K562 (cell line): ENCODE measurements around the gene GALM. TPM values are rescaled to one million over a fixed set of nuclear protein-coding genes. Genes with fewer than 3 reads are reported as not detected.

Experiments
- ATAC-seq: fragments of 200-7000 bp; cut with Tn5 transposase; 3 replicates; pipeline ENCODE4 v1.9.1; 2020; ENCODE audit warnings: moderate library complexity
- BruUV-seq: library from RNA; stranded (reverse); fragments of 400-500 nt; replicated peaks from 2 replicates; lab custom pipeline; 2021; lab: Mats Ljungman, UMichigan
- CTCF ChIA-PET: fragments of 300-600 bp; formaldehyde crosslinking; extraction: SDS; loops from one replicate; lab custom pipeline; 2021; ENCODE audit warnings: low intra/inter-chr PET ratio; lab: Yijun Ruan, JAX
- POLR2A ChIA-PET: fragments of 300-600, 350-650 bp; sonication (Branson Sonifier 250); formaldehyde crosslinking; extraction: SDS; loops from one replicate; lab custom pipeline; 2021; ENCODE audit warnings: antibody characterized with exemption, inconsistent platforms; lab: Yijun Ruan, JAX
- DNase-seq, 4 experiments: peaks; one replicate each; pipeline versions ENCODE4 v3.0.0 to v3.0.0-alpha.2; 2011 to 2018; ENCODE audit warnings: low spot score in 3 of 4, mixed read lengths in 3 of 4; ENCODE audit errors: extremely low read depth in 1 of 4
- FAIRE-seq: peaks from 2 replicates; lab custom pipeline; 2011; peaks lifted over from hg19 to GRCh38; lab: Jason Lieb, UNC
- H2AFZ ChIP-seq: 2 replicates; pipeline ENCODE4 v1.6.0; 2011; ENCODE audit warnings: low read depth, low read length, control low read depth, inconsistent platforms
- H3K27ac ChIP-seq: fragments of 200-600 bp; 3 replicates; pipeline ENCODE4 v1.8.0; 2011; ENCODE audit warnings: low read depth, mild to moderate bottlenecking, control low read depth, inconsistent platforms, low read length, moderate library complexity, mixed read lengths; ENCODE audit errors: extremely low read depth
- H3K27me3 ChIP-seq, 2 experiments: fragments of 300-600 bp in 1 of 2; 2 replicates in 1 of 2; 3 replicates in 1 of 2; pipeline versions ENCODE4 v1.6.0 to v1.8.0; 2011; ENCODE audit warnings: inconsistent platforms in 2 of 2, low read length in 2 of 2, mild to moderate bottlenecking in 1 of 2, mixed read lengths in 1 of 2, moderate library complexity in 1 of 2; ENCODE audit not compliant: control insufficient read depth in 2 of 2, insufficient read depth in 2 of 2
- H3K36me3 ChIP-seq: fragments of 300-600 bp; 3 replicates; pipeline ENCODE4 v1.8.0; 2011; ENCODE audit warnings: mild to moderate bottlenecking, low read length, inconsistent platforms; ENCODE audit not compliant: control insufficient read depth, insufficient read depth
- H3K4me1 ChIP-seq, 2 experiments: fragments of 200-600 bp in 1 of 2; replicated peaks in 1 of 2; 2 replicates in 1 of 2; 3 replicates in 1 of 2; pipeline versions ENCODE4 v1.5.1 to v1.8.0; 2011; ENCODE audit warnings: inconsistent platforms in 2 of 2, low read length in 2 of 2, mild to moderate bottlenecking in 1 of 2, mixed read lengths in 1 of 2, moderate library complexity in 1 of 2; ENCODE audit not compliant: control insufficient read depth in 2 of 2, insufficient read depth in 2 of 2
- H3K4me2 ChIP-seq: 2 replicates; pipeline ENCODE4 v1.6.1; 2011; ENCODE audit warnings: low read length, control low read depth, inconsistent platforms, mixed read lengths; ENCODE audit not compliant: insufficient read depth
- H3K4me3 ChIP-seq: fragments of 200-600 bp; sonication (generic), shearing (Covaris generic); 2 replicates; pipeline ENCODE4 v1.5.1; 2016; ENCODE audit warnings: control low read depth, inconsistent platforms
- H3K79me2 ChIP-seq: fragments of 200-600 bp; 3 replicates; pipeline ENCODE4 v1.8.0; 2011; ENCODE audit warnings: low read length, inconsistent platforms; ENCODE audit not compliant: control insufficient read depth, insufficient read depth
- H3K9ac ChIP-seq, 2 experiments: 2 replicates each; pipeline versions ENCODE4 v1.6.0 to v1.6.1; 2011; ENCODE audit warnings: low read depth in 2 of 2, low read length in 2 of 2, control low read depth in 1 of 2, inconsistent platforms in 1 of 2, mild to moderate bottlenecking in 1 of 2, mixed read lengths in 1 of 2; ENCODE audit not compliant: insufficient read depth in 1 of 2
- H3K9me1 ChIP-seq: one replicate; pipeline ENCODE4 v1.6.0; 2011; ENCODE audit warnings: inconsistent platforms, mild to moderate bottlenecking, low read length, moderate library complexity; ENCODE audit not compliant: control insufficient read depth, insufficient read depth
- H3K9me3 ChIP-seq: replicated peaks from 2 replicates; pipeline ENCODE4 v1.5.1; 2011; ENCODE audit warnings: low read depth, low read length, inconsistent platforms; ENCODE audit not compliant: control insufficient read depth, insufficient read depth
- H4K20me1 ChIP-seq: replicated peaks from 2 replicates; pipeline ENCODE4 v1.6.1; 2011; ENCODE audit warnings: low read length, inconsistent platforms, mixed read lengths; ENCODE audit not compliant: control insufficient read depth, insufficient read depth
- ARNT ChIP-seq, 2 experiments: fragments of 450-650 bp; IDR thresholded peaks; 2 replicates each; pipeline ENCODE4 v1.6.1; 2016; ENCODE audit warnings: mild to moderate bottlenecking in 1 of 2
- ATF1 ChIP-seq, 2 experiments: fragments of 450-650 bp in 1 of 2; IDR thresholded peaks; 2 replicates each; pipeline ENCODE4 v1.6.1; 2016; ENCODE audit warnings: missing compliant biosample characterization in 1 of 2, missing genetic modification characterization in 1 of 2
- FOXO4 ChIP-seq: fragments of 450-650 bp; formaldehyde crosslinking; IDR thresholded peaks from 2 replicates; pipeline ENCODE4 v1.4.0; 2020; ENCODE audit warnings: mild to moderate bottlenecking, moderate library complexity
- KDM1A ChIP-seq, 2 experiments: fragments of 450-650 bp; IDR thresholded peaks; 2 replicates each; pipeline ENCODE4 v1.6.1; 2016; ENCODE audit warnings: mild to moderate bottlenecking in 2 of 2
- MAFG ChIP-seq: fragments of 450-650 bp; conservative IDR thresholded peaks from 2 replicates; pipeline ENCODE4 v1.6.1; 2016; ENCODE audit warnings: missing genetic modification characterization, missing compliant biosample characterization
- MTF1 ChIP-seq: fragments of 250-450 bp; sonication (Bioruptor Pico); IDR thresholded peaks from 2 replicates; pipeline ENCODE4 v1.9.0; 2021; ENCODE audit warnings: moderate library complexity, mild to moderate bottlenecking, inconsistent platforms, borderline replicate concordance
- MXD1 ChIP-seq: fragments of 250-450 bp; sonication (Bioruptor Pico); IDR thresholded peaks from 2 replicates; pipeline ENCODE4 v1.8.0; 2021; ENCODE audit warnings: borderline replicate concordance, mild to moderate bottlenecking, moderate library complexity; ENCODE audit not compliant: poor library complexity, severe bottlenecking
- RNF219 ChIP-seq: fragments of 250-450 bp; sonication (Bioruptor Pico); IDR thresholded peaks from 2 replicates; pipeline ENCODE4 v1.5.0; 2022; ENCODE audit warnings: mild to moderate bottlenecking
- TAF1 ChIP-seq: IDR thresholded peaks from 2 replicates; pipeline ENCODE4 v1.6.1; 2011; ENCODE audit warnings: mild to moderate bottlenecking, low read length, moderate library complexity; ENCODE audit not compliant: insufficient read depth, control insufficient read depth, severe bottlenecking; ENCODE audit errors: extremely low read depth
- ZC3H11A ChIP-seq: IDR thresholded peaks from 2 replicates; pipeline ENCODE4 v1.6.1; 2012; ENCODE audit warnings: low read depth, low read length, improper control_type of control experiment
- ZNF23 ChIP-seq: fragments of 250-450 bp; sonication (Bioruptor Pico); IDR thresholded peaks from 2 replicates; pipeline ENCODE4 v1.4.0; 2020; ENCODE audit warnings: mild to moderate bottlenecking
- ZNF311 ChIP-seq: fragments of 250-450 bp; sonication (Bioruptor Pico); IDR thresholded peaks from 2 replicates; pipeline ENCODE4 v1.4.0; 2020; ENCODE audit warnings: mild to moderate bottlenecking, moderate library complexity
- ZNF561 ChIP-seq: fragments of 450-650 bp; formaldehyde crosslinking; conservative IDR thresholded peaks from 2 replicates; pipeline ENCODE4 v1.4.0; 2020; ENCODE audit warnings: mild to moderate bottlenecking, moderate library complexity
- WGBS: fragments of 100-300 bp; shearing (Covaris generic); methylation state at CpG from one replicate; pipeline ENCODE4 v1.1.6; 2016; ENCODE audit warnings: low coverage, mixed read lengths; ENCODE audit not compliant: insufficient coverage; ENCODE audit errors: missing lambda C conversion rate; 5-methylcytosine and 5-hydroxymethylcytosine counted together
- in situ Hi-C: fragments of 300-500 bp; cut with MboI; formaldehyde crosslinking; loops from 4 replicates; pipeline ENCODE4 v1.15.0; 2018; ENCODE audit warnings: inconsistent platforms, mixed read lengths
- intact Hi-C: fragments of 100-400 bp; cut with micrococcal nuclease; formaldehyde crosslinking; loops from 2 replicates; pipeline ENCODE4 v1.14.2; 2022
- polyA plus RNA-seq, 8 experiments: library from polyadenylated mRNA; depleted of rRNA in 4 of 8; stranded (reverse) in 5 of 8; unstranded in 3 of 8; fragments of >200 nt; fragmentation: Nextera tagmentation in 2 of 8; fragmentation: Illumina TruSeq in 1 of 8; extraction: Ambion mirVana in 2 of 8; extraction: Trizol in 1 of 8; gene quantifications; 2 replicates each; pipeline versions ENCODE4 v1.2.1 to v1.2.3, GENCODE V29; 2011 to 2014; ENCODE audit warnings: inconsistent platforms in 1 of 8, missing spikeins in 1 of 8
- total RNA-seq, 7 experiments: library from RNA; depleted of rRNA in 6 of 7; stranded (reverse); fragments of >200 nt in 6 of 7; fragmentation: Illumina TruSeq in 2 of 7; extraction: Trizol in 2 of 7; gene quantifications; 2 replicates each; pipeline versions ENCODE4 v1.2.1 to v1.2.3, GENCODE V29; 2011 to 2021; ENCODE audit warnings: low replicate concordance in 1 of 7

The GALM gene
- total and polyA plus RNA-seq, 9 of the 15 experiments (the other 6 are each of a cell fraction or from before 2014, with no cell fraction given), result 22.1 to 51.7 (median 27.9) TPM

- POLR2A ChIA-PET, result interaction anchor here (0.9 to 1.1 kb wide), 2 partner anchors 19 to 93 kb away, joined by 3 read pairs; no protein-coding TSS in a partner anchor
- H3K27me3 ChIP-seq, result no peaks in the 10 kb centered on the region
- no peak overlapping the region for H3K4me2 ChIP-seq
- in situ Hi-C loops, result no loop called here
- CTCF ChIA-PET, result no interaction called here
- H3K79me2 ChIP-seq, result no peaks in the 10 kb centered on the region
- TF ChIP-seq ATF1 (CRISPR knock-in tag; IDR thresholded peaks at IDR 0.05) (no peak), ATF1 (tag; IDR thresholded peaks at IDR 0.05) (no peak), MTF1 (CRISPR knock-in tag) (no peak), KDM1A (IDR thresholded peaks at IDR 0.05) (no peak), MAFG (tag) (no peak), ZNF23 (CRISPR knock-in tag) (no peak), ARNT (IDR thresholded peaks at IDR 0.05) (no peak), FOXO4 (CRISPR knock-in tag) (no peak), TAF1 (no peak), MXD1 (no peak), ZC3H11A (no peak), RNF219 (CRISPR knock-in tag) (no peak), ZNF311 (no peak), ZNF561 (CRISPR knock-in tag) (no peak)
- TF ChIP-seq, all 486 proteins: peak for 0
- H3K9me3 ChIP-seq, result no peaks in the 10 kb centered on the region
- BruUV-seq, result no TSS peak
- no peaks in the 10 kb centered on the region for H4K20me1 ChIP-seq
- H3K4me3 ChIP-seq, result no peak overlapping the region
- H2AFZ ChIP-seq, result no peak overlapping the region
- ATAC-seq (no peak), FAIRE-seq (no peak), DNase-seq (no peak)
- peaks cover 0 to 6% of the 10 kb centered on the region in 2 experiments; a peak in 2 of 5 replicates for H3K4me1 ChIP-seq
- intact Hi-C loops, result no loop called here
- no peak overlapping the region for H3K27ac ChIP-seq
- H3K9me1 ChIP-seq, result no peaks in the 10 kb centered on the region
- no peak overlapping the region for H3K9ac ChIP-seq
- WGBS, result 82% methylated on average over 7 of the region's 7 CpGs
- H3K36me3 ChIP-seq, result peaks cover 22% of the 10 kb centered on the region
Observed at GRCh38 chr2:38683766-38684165, 17.9 kb downstream of the GALM start.
